ENCODE results near the gene TMEM151B.

TMEM151B gene

DNA sequence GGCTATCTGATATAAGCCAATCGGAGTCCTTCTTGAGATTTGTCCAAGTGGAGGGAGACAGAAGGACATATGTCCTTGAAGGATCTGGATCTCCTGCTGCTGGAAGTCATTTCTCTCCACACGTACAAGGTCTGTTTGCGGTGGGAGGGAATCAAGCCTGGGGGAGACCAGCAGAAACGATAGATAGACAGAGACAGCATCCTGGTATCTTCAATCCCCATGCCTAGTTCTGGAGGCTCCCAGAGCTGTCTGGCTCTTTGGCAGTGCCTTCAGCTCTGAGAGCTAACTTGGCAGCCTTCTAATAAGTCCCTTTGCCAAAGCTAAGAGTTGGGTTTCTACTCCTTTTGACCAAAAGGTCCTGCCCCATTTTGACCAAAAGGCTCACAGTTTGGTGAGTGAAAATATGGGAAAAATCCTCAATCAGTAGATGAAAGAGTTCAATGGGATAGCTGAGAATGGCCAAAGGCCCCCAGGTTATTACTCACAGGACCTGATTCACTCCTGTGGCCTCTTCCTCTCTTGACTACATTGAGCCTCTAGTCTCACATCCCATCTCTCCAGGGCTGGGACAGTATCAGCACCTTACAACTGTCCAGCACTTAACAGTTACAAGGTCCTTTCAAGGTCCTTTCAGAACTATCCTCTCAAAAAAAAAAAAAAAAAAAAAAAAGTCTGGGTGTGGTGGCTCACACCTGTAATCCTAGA, 22.6 kb downstream of the TMEM151B start:
- TF ChIP-seq, protein P1, sequence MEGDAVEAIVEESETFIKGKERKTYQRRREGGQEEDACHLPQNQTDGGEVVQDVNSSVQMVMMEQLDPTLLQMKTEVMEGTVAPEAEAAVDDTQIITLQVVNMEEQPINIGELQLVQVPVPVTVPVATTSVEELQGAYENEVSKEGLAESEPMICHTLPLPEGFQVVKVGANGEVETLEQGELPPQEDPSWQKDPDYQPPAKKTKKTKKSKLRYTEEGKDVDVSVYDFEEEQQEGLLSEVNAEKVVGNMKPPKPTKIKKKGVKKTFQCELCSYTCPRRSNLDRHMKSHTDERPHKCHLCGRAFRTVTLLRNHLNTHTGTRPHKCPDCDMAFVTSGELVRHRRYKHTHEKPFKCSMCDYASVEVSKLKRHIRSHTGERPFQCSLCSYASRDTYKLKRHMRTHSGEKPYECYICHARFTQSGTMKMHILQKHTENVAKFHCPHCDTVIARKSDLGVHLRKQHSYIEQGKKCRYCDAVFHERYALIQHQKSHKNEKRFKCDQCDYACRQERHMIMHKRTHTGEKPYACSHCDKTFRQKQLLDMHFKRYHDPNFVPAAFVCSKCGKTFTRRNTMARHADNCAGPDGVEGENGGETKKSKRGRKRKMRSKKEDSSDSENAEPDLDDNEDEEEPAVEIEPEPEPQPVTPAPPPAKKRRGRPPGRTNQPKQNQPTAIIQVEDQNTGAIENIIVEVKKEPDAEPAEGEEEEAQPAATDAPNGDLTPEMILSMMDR (IDR thresholded peaks at IDR 0.05; ENCODE audit: insufficient read depth, low read length, missing control alignments) = no peak
- POLR2A ChIA-PET = no interaction called here
- DNase-seq (ENCODE audit: low read depth, low spot score) = no peak
- no peak overlapping the region for H3K4me3 ChIP-seq (ENCODE audit: low read depth, low read length)
- CTCF ChIA-PET = interaction anchor here (0.7 to 2.5 kb wide), 5 partner anchors 12 to 24 kb away, joined by 3 to 9 read pairs (median 3); no protein-coding TSS in a partner anchor

DNA sequence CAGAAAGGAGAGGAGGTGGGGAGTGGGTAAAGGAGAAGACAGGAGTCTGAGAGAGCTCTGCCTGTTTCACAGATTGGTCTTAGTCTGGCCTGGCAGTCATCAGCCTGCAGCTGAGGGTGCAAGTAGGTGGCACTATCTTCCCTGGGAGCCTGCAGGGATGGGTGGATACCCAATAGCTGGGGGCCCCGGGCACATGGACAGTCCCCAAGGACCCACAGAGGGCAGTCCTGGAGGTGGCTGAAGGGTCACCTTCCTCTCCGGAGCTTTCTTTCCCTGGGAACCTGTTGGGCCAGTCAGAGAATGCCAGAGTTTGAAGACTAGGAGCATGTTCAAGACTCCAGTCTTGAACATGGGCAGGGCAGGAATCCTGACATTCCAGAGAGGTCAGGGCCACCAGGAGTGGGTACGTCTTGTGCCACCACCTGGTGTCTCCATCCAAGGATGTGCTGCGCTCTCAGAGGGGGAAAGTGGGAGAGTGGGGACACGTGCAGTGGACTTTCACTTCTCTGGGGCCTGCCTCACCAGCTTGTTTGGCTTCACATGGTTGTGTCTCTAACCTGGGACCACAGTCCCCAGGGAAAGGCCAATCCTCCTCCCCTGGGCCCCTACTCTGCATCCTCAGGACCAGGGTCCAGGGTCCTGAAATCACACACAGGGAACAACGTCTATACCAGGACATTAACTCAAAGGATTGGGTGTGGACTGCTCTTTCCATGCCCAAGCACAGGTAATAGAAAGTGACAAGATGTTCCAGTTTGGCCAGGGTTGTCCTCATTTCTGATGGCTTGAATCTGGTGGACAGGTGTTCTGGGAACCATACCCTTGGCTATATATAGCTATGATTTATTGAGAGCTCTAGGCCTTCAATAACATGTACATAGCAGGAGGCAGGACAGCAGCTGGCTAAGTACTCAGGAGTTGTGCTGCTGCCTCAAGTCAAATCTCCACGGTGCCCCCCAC, 24.9 kb downstream of the TMEM151B start:
- CTCF ChIA-PET = interaction anchor here (0.9 to 16.0 kb wide), 6 partner anchors 10 to 43 kb away, joined by 4 to 158 read pairs (median 18); partner anchors contain the start of genes AARS2, NFKBIE and TMEM151B
- POLR2A ChIA-PET = no interaction called here
- no peak overlapping the region for H3K4me3 ChIP-seq (ENCODE audit: low read depth, low read length)
- TF ChIP-seq, protein P1 (IDR thresholded peaks at IDR 0.05; ENCODE audit: insufficient read depth, low read length, missing control alignments) = no peak
- DNase-seq (ENCODE audit: low read depth, low spot score) = no peak

DNA sequence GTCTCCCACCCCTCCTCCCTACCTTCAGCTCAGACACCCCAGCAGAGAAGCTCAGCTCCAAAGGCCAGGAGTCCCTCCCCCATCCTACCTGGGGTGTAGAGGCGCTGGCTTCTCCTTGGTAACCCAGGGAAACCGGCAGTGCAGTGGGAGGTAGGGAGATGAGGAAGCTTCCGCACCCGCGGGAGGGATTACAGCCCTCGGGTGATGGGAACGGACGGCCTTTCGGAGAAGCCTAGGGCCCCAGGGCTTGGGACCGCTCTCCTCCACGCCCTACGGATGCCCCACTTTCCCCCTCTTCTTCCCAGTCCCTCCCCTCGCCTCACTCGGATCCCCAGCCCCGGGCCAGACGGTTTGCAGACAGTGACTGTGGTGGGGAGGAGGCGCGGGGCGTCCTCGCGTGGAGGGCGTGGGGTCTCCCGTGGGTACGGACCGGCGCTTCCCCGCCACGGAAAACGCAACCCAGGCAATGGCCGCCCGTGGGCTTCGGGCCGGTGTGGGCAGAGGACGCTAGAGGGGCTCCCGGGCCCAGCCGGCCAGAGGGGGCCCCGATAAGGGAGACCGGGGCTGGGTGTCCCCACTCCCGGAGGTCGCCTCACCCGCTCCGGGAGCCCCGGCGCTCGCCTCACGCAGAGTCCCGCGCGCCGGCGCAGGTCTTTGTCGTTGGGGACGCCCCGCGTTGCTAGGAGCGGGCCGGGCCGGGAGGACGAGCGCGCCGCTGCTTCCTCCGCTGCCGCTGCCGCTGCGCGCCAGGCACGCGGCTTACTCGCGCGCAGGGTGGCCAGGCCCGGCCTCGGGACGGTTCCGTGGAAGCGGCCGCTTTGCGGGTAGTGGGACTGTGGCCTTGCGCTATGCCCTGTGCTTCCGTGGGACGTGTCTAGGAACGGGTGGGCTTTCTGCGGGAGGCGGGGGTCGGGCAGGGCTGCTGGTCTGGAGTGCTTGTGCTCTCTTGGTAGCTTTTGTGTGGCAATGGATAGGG, 27.1 kb downstream of the TMEM151B start:
- CTCF ChIA-PET = interaction anchor here (1.0 to 16.0 kb wide), 5 partner anchors 8 to 199 kb away, joined by 3 to 158 read pairs (median 4); partner anchors contain the start of genes AARS2, NFKBIE and TMEM151B
- H3K4me3 ChIP-seq (ENCODE audit: low read depth, low read length) = peak overlapping the region; percentile 43
- DNase-seq (ENCODE audit: low read depth, low spot score) = no peak
- POLR2A ChIA-PET = interaction anchor here (1.6 kb wide), 1 partner anchor 12 kb away, joined by 5 read pairs; no protein-coding TSS in a partner anchor
- TF ChIP-seq, protein P1 (IDR thresholded peaks at IDR 0.05; ENCODE audit: insufficient read depth, low read length, missing control alignments) = no peak

DNA sequence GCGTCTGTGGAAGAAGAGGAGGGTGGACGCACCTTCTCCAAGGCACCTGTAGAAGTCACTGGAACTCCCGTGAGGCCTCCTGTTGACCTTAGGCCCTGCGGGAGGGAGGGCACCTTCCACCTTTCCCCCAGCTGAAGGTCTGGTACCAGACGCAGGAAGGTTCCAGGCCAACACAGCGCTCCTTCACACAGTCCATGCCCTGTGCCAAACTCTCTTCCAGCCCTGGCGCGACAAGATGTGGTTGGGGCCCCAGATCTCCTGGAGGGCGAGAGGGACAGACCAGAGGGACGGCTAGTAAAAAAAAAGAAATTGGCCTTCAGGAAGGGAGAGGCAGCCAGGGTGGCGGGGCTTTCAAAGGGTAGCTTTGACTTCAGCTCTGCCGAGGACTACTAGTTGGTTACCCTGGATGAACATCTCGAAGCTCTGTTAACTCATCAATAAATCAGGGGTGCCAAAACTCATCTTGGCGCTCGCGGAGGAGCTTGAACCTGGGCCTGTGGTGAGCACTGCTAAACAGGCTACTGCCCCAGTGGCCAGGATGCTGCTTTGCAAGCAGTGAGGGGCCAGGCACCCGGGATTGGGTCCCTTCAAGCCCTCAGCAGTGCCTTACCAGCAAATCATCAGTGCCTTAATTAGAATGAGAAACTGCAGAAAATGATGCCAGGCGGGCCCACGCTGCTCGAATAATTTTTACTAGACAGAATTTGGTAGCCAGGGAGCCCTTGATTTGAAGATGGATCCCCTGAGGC, 28.0 kb downstream of the TMEM151B start:
- TF ChIP-seq, protein P1 (IDR thresholded peaks at IDR 0.05; ENCODE audit: insufficient read depth, low read length, missing control alignments) = no peak
- POLR2A ChIA-PET = interaction anchor here (0.8 to 1.6 kb wide), 2 partner anchors 11 to 34 kb away, joined by 3 to 5 read pairs; no protein-coding TSS in a partner anchor
- CTCF ChIA-PET = interaction anchor here (1.0 to 16.0 kb wide), 5 partner anchors 7 to 200 kb away, joined by 3 to 158 read pairs (median 4); partner anchors contain the start of genes AARS2, NFKBIE and TMEM151B
- H3K4me3 ChIP-seq (ENCODE audit: low read depth, low read length) = no peak overlapping the region; the same call in 1 of the 2 replicates
- no peak for DNase-seq (ENCODE audit: low read depth, low spot score)

DNA sequence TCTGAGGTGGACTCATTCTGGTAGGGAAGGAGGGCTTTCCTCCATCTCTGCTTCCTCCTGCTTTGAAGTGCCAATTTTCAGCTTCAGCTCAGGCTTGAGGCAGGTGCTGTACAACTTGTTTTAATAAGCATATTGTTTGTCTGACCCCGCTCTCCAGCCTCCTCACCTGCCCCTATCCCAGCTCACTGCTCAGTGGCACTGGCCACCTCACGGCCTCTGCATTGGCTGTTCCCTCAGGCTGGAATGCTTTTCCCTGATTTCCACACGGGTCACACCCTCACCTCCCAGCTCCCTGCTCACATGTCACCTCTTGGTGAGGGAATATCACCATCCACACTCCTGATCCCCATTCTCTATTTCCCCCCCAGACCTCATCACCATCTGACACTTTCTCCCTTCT, 28.6 kb downstream of the TMEM151B start:
- DNase-seq (ENCODE audit: low read depth, low spot score) = no peak
- ChIA-PET CTCF (interaction anchor here (1.5 to 16.0 kb wide), 3 partner anchors 13 to 201 kb away, joined by 3 to 158 read pairs (median 148); partner anchors contain the start of genes AARS2, NFKBIE and TMEM151B), POLR2A (interaction anchor here (0.8 kb wide), 1 partner anchor 34 kb away, joined by 3 read pairs; no protein-coding TSS in a partner anchor)
- TF ChIP-seq, protein P1 (IDR thresholded peaks at IDR 0.05; ENCODE audit: insufficient read depth, low read length, missing control alignments) = no peak
- no peak overlapping the region for H3K4me3 ChIP-seq (ENCODE audit: low read depth, low read length)
